ENCODE measurements around the gene GAA. TPM values are rescaled to one million over a fixed set of nuclear protein-coding genes. Genes with fewer than 3 reads are reported as not detected.

The GAA gene
- total RNA-seq, 2 donors from 2014 or later, result 16.7 to 23.8 TPM

DNA sequence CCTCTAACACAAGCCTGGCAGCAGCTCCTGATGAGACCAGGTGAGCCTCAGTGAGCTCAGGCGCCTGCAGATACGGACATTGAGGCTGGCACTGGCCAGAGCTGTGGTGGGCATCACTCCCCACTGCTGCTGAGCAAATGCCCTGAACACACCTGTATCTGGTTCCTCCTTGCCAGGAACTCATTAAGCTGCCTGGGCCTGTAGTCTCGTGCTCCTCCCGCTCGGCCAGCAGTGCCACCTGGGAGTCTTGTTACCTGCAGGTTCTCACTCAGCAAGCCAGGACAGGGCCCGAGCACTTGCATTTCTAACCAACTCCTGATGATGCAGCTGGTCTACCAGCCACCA lies 32.2 kb downstream of the GAA start:
- DNase-seq, result no peak
- Mint-ChIP-seq H3K27me3 (peaks cover 10% of the 10 kb centered on the region), H3K4me3 (no peak overlapping the region), H3K4me1 (peaks cover 5% of the 10 kb centered on the region), H3K36me3 (ENCODE audit: low read depth) (peaks cover 17% of the 10 kb centered on the region), H3K27ac (peak overlapping the region; percentile 2)
- no peaks in the 10 kb centered on the region for H3K9me3 ChIP-seq (ENCODE audit: control insufficient read depth, low read length, poor library complexity, severe bottlenecking)
- ATAC-seq, result no peak

DNA sequence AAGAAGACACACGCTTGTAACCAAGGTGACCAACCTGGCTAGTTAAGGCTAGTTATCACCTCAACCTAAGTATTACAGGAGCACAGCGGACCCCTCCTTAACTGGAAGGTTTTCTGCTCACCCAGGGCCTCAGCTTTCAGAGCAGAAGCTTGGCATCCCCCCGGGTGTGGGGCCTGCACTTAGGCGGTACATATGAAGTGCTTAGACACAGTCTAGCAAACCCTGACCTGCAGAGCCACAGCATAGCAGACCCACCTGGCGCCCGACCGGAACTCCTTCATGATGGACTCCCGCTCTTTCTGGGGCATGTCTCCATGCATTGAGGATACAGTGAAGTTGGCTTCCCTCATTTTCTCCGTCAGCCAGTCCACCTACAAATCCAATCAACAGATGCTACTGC lies 35.8 kb downstream of the GAA start:
- ATAC-seq (no peak), DNase-seq (no peak)
- Mint-ChIP-seq H3K27ac (peak overlapping the region; percentile 56), H3K27me3 (no peaks in the 10 kb centered on the region), H3K4me3 (no peak overlapping the region), H3K36me3 (ENCODE audit: low read depth) (peaks cover 17% of the 10 kb centered on the region), H3K4me1 (peaks cover 2% of the 10 kb centered on the region)
- H3K9me3 ChIP-seq (ENCODE audit: control insufficient read depth, low read length, poor library complexity, severe bottlenecking), result no peaks in the 10 kb centered on the region

DNA sequence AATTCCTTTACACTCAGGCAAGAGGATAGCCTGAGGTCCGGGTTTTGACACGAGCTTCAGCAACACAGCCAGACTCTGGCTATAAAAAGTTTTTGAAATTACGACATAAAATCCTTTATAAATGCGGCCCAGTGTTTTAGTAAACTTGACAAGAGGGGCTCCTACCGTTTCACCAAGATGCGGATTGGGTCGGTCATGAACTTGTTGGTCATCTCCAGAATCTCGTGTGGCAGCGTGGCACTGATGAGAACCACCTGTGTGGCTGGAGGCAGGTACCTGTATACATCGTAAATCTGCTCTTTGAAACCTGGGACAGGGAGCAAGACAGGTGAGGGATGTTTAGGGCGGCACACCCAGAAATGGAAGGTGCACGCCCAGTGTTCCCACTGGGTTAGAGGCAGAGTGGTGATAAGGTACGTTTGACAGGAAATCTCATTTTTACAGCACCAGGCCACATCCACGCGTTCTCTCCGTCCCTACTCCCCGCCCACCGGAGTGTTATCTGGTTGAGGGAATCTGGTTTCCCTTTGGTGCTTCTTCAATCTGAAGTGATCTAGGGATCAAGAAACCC lies 37.6 kb downstream of the GAA start:
- ATAC-seq (no peak), DNase-seq (no peak)
- Mint-ChIP-seq H3K4me3 (no peak overlapping the region), H3K27me3 (no peaks in the 10 kb centered on the region), H3K4me1 (peaks cover 3% of the 10 kb centered on the region), H3K36me3 (ENCODE audit: low read depth) (peaks cover 13% of the 10 kb centered on the region), H3K27ac (no peak overlapping the region)
- no peaks in the 10 kb centered on the region for H3K9me3 ChIP-seq (ENCODE audit: control insufficient read depth, low read length, poor library complexity, severe bottlenecking)

DNA sequence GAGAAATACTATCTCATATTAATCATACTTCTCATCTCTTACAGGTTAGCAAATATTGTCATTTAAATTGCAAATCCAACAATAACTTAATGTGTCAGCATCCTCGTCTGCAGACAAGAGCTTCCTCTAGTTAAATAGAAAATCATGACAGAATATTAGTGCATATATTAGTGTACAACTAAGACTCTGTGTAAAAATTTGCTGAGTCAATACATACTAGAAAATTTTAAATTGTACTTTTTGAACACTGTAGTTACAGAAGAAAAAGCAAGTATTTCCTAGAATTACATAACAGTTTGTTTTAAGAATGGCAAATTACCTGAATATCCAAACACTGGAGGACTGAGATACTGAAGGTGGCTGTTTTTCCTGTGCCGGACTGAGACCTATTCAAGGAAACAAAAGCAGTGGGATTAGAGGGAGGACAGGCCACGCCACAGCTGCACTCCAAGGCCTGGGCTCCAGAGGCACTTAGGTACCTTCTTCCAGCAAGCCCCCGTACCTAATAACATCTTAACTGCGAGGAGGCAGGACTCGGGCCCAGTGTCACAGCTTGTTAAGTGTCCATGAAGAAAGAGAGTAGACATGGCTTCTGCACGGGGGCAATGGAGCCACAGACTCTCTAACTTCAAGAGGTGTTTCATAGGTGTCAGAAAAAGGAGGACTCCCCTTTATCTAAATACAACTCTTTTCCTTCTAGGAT lies 40.2 kb downstream of the GAA start:
- H3K9me3 ChIP-seq (ENCODE audit: control insufficient read depth, low read length, poor library complexity, severe bottlenecking), result no peaks in the 10 kb centered on the region
- ATAC-seq (no peak), DNase-seq (no peak)
- no peak overlapping the region for H3K27ac Mint-ChIP-seq
- H3K4me3 Mint-ChIP-seq, result no peak overlapping the region
- H3K36me3 Mint-ChIP-seq (ENCODE audit: low read depth), result peaks cover 10% of the 10 kb centered on the region
- no peaks in the 10 kb centered on the region for H3K27me3 Mint-ChIP-seq
- peaks cover 18% of the 10 kb centered on the region for H3K4me1 Mint-ChIP-seq

DNA sequence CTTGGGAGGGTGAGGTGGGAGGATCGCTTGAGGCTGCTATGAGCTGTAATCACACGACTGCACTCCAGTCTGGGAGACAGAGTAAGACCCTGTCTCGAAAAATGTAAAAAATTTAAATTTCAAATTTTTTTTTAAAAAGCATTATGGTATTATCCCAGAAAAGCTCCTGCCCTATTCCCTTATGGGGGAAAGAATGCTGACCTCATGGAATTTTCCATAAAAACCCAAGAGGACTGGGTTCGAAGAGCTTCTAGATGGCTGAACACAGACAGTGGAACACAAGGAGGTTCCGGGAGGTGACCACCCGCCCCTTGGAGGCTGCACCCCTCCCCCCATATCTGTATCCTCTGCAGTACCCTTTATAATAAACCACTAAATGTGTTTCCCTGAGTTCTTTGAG lies 41.5 kb downstream of the GAA start:
- DNase-seq (no peak), ATAC-seq (no peak)
- Mint-ChIP-seq H3K36me3 (ENCODE audit: low read depth) (peaks cover 10% of the 10 kb centered on the region), H3K4me3 (no peak overlapping the region), H3K27me3 (no peaks in the 10 kb centered on the region), H3K27ac (no peak overlapping the region), H3K4me1 (peaks cover 24% of the 10 kb centered on the region)
- no peaks in the 10 kb centered on the region for H3K9me3 ChIP-seq (ENCODE audit: control insufficient read depth, low read length, poor library complexity, severe bottlenecking)

DNA sequence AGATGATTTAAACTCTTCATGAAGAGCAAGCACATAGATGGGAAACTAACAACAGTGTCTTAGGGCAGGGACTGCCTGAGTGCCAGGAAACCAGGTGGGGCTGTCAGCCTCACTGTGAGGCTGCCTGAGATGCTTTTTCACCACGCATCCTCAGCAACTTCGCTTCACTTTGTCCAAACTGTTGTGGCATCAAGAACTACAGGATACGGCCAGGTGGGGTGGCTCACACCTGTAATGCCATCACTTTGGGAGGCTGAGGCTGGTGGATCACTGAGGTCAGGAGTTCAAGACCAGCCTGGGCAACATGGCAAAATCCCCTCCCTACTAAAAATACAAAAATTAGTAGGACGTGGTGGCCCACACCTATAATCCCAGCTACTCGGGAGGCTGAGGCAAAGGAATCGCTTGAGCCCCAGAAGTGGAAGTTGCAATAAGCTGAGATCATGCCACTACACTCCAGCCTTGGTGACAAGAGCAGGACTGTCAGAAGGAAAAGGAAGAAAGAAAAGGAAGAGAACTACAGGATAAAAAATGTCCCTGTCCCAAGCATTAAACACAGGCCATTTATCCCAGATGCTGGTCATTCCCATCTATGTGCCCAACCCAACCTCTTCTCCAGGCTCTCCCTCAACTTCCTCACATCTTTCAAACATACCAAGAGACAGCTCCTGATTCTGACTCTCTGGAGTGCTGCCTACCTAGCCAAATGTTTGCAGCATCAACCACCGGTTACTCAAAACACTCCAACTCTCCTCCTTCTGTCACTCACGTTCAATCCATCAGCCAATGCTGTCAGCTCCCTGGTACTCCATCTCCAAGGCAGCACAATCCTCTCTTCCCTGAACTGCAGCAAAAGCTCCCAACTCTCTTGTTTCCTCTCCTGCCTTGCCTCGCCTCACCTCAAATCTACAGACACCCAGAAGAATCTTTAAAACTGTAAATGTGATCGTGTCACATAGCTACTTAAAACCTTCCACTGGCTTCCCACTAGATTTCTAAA lies 44.0 kb downstream of the GAA start:
- H3K4me3 Mint-ChIP-seq, result peak overlapping the region; percentile 97
- ATAC-seq (no peak), DNase-seq (no peak)
- H3K36me3 Mint-ChIP-seq (ENCODE audit: low read depth), result peaks cover 6% of the 10 kb centered on the region
- H3K27me3 Mint-ChIP-seq, result no peaks in the 10 kb centered on the region
- H3K4me1 Mint-ChIP-seq, result peaks cover 30% of the 10 kb centered on the region
- H3K27ac Mint-ChIP-seq, result peak overlapping the region; percentile 94
- H3K9me3 ChIP-seq (ENCODE audit: control insufficient read depth, low read length, poor library complexity, severe bottlenecking), result no peaks in the 10 kb centered on the region

DNA sequence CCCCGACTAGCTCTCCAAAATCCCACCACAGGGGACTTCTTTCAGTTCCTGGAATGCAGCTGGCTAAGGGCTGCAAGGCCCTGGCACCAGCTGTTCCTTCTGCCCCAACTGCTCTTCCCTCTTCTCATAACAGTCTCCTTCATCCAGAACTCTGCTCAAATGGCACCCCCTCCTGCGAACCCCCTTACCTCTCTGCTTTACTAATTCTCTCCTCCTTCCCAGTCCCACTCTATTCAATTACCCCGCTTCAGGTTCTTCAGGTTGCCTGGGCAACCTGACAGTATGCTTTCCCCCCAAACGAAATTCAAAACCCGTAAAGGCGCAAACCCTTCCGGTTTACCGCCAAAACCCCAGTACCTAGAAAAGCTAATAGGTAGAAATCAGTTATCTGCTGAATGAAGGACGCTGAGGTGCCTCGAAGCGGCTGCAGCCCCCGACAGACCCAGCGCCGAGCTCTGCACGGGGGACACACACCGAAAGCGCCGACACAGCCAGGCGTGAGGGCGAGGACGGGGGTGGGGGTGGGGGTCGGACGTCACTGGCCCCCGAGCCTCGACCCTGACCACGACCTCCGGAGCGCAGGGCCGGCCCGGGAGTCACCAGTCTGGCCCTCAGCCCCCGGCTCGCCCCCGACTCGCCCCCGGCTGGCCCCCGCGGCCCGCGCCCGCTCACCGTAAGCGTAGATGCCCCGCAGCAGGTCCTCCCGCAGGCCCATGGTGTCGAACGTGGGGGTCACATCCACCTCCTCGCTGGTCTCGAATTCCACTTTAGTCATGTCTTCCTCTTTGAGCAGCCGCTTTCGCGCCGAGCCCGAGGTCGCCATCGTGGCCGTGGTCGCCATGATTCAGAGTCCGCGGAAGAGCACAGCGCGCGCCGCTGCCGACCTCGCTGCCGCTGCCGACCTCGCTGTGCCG lies 45.0 kb downstream of the GAA start:
- Mint-ChIP-seq H3K27ac (peak overlapping the region; percentile 94), H3K27me3 (no peaks in the 10 kb centered on the region), H3K4me1 (peaks cover 30% of the 10 kb centered on the region), H3K4me3 (peak overlapping the region; percentile 97), H3K36me3 (ENCODE audit: low read depth) (peaks cover 6% of the 10 kb centered on the region)
- H3K9me3 ChIP-seq (ENCODE audit: control insufficient read depth, low read length, poor library complexity, severe bottlenecking), result no peaks in the 10 kb centered on the region
- ATAC-seq (no peak), DNase-seq (peak in 1 of 3 donors; percentile 25)

DNA sequence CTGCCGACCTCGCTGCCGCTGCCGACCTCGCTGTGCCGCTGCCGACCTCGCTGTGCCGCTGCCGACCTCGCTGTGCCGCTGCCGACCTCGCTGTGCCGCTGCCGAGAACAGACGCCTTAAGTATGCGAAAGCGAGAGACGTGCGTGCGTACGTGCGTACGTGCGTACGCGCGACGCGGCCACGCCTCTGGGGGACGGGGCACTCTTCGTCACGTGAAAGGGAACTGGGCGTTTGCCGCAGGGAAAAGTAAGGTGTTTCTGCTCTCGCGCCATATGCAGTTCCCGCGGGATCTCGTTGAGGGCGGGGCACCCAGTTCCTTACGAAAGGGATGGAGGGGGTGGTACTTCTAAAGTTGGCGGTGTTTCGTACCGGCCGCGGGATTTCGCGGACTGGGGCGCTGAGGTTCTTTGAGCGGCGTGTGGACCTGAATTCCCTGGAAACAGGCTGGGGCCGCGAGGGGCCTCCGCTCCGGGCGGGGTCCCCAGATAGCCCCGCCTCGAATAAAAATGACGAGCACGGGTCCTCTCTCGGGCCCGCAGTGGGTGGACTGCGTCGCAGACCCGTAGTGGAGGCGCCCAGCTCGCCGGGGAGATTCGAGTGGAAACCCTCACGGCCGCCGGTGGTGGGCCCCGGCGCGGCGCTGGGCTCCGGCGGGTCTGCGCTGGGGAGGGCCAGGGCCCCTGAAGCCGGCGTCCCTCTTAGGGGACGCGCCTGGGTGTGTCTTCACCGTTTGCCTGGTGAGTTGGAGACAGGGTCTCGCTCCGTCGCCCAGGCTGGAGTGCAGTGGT lies 45.8 kb downstream of the GAA start, which contains the start of gene EIF4A3:
TSS of gene EIF4A3 (minus strand) at position 94 of the 788 bp plus-strand sequence. CDS start 167 bp downstream, outside the sequence.
- peaks cover 29% of the 10 kb centered on the region for H3K4me1 Mint-ChIP-seq

DNA sequence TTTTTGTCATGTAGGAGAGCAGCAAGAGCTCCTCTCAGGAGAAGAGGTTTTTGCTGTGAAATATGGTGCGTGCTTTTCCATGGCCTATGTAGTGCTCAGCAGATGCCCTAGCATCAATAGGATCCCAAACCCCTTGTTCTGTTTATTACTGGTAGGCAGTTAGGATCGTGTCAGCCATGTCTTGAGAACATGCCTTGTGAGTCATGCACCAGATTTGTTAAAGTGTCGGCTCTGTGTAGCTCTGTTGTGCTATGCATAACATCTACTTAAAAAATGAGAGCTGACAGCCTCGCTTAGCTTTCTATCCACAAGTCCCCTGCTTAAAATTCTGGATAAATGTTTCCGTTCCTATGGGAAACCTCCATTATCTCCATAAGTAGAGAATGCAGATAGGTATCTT lies 50.0 kb downstream of the GAA start:
- no peak overlapping the region for H3K4me3 Mint-ChIP-seq
- H3K27ac Mint-ChIP-seq, result no peak overlapping the region
- ATAC-seq (no peak), DNase-seq (no peak)
- peaks cover 2% of the 10 kb centered on the region for H3K9me3 ChIP-seq (ENCODE audit: control insufficient read depth, low read length, poor library complexity, severe bottlenecking)
- H3K4me1 Mint-ChIP-seq, result peaks cover 24% of the 10 kb centered on the region
- H3K27me3 Mint-ChIP-seq, result no peaks in the 10 kb centered on the region
- peaks cover 5% of the 10 kb centered on the region for H3K36me3 Mint-ChIP-seq (ENCODE audit: low read depth)

More for the DNA sequence above, 45.8 kb downstream of the GAA start, which contains the start of gene EIF4A3:
- peak; percentile 92 to 95 (median 92) for DNase-seq
- peak within 1 kb of the TSS; percentile 94 for H3K27ac Mint-ChIP-seq
- peaks cover 2% of the 10 kb centered on the region for H3K9me3 ChIP-seq (ENCODE audit: control insufficient read depth, low read length, poor library complexity, severe bottlenecking)
- H3K4me3 Mint-ChIP-seq, result peak within 1 kb of the TSS; percentile 97
- H3K27me3 Mint-ChIP-seq, result no peaks in the 10 kb centered on the region
- peaks cover 6% of the 10 kb centered on the region for H3K36me3 Mint-ChIP-seq (ENCODE audit: low read depth)
- ATAC-seq, result peak; percentile 94

DNA sequence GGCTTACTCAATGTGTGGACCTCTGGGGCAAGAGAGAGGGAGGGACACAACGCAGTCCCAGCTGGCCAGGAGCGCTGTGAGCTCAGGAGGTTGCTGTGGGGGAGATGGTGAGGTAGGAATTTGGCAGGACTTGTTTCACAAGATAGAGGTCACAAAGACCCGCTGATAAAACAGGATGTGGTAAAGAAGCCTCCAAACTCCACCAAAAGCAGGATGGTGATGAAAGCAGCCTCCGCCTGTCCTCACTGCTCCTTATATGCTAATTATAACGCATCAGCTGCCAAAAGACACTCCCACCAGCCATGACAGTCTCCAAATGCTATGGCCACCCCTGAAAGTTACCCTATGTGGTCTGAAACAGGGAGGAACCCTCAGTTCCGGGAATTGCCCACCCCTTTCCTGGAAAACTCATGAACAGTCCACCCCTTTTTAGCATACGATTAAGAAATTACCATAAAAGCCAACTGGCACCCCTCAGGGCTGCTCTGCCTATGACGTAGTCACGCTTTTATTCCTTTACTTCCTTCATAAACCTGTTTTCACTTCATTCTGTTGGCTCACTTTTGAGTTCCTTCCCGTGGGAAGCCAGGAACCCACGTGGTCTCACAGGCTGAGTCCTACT lies 50.8 kb downstream of the GAA start:
- no peak overlapping the region for H3K4me3 Mint-ChIP-seq
- peaks cover 2% of the 10 kb centered on the region for H3K36me3 Mint-ChIP-seq (ENCODE audit: low read depth)
- H3K4me1 Mint-ChIP-seq, result peaks cover 19% of the 10 kb centered on the region
- DNase-seq (no peak), ATAC-seq (no peak)
- no peaks in the 10 kb centered on the region for H3K27me3 Mint-ChIP-seq
- H3K27ac Mint-ChIP-seq, result peak overlapping the region; percentile 62
- H3K9me3 ChIP-seq (ENCODE audit: control insufficient read depth, low read length, poor library complexity, severe bottlenecking), result peaks cover 2% of the 10 kb centered on the region

DNA sequence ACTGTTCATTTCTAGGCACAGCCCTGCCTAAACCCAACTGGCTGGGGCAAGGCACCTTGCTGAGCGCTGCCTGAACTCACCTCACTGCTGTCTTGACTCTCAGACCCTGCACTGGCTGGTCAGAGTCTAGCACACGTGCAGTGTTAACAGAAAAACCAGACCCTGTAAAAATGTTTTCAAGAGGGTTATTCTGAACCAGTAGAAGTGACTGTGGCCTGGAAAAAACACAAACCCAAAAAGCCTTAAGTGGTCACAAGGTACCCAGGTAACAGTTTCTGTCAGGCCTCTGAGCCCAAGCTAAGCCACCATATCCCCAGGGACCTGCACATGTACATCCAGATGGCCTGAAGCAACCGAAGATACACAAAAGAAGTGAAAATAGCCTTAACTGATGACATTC lies 51.6 kb downstream of the GAA start:
- Mint-ChIP-seq H3K4me1 (peaks cover 18% of the 10 kb centered on the region), H3K4me3 (no peak overlapping the region), H3K36me3 (ENCODE audit: low read depth) (peaks cover 2% of the 10 kb centered on the region), H3K27me3 (no peaks in the 10 kb centered on the region), H3K27ac (peak overlapping the region; percentile 62)
- ATAC-seq (no peak), DNase-seq (no peak)
- H3K9me3 ChIP-seq (ENCODE audit: control insufficient read depth, low read length, poor library complexity, severe bottlenecking), result peaks cover 2% of the 10 kb centered on the region
